D721Med (cell line): ENCODE results near the gene HFE.

ENCODE experiments used
- DNase-seq: peaks from one replicate; pipeline ENCODE4 v3.0.0; 2011; ENCODE audit warnings: low spot score; ENCODE audit not compliant: insufficient read length
- FAIRE-seq: peaks from 2 replicates; lab custom pipeline; 2011; peaks lifted over from hg19 to GRCh38; lab: Jason Lieb, UNC
- CTCF ChIP-seq: IDR thresholded peaks from 2 replicates; pipeline ENCODE4 v1.5.1; 2012; ENCODE audit warnings: mild to moderate bottlenecking, control low read depth; ENCODE audit not compliant: insufficient read depth; ENCODE audit errors: missing control alignments

The HFE gene

GRCh38 chr6:26122793-26123674 lies 35.8 kb downstream of the HFE start:
- TF ChIP-seq CTCF: no peak

DNA sequence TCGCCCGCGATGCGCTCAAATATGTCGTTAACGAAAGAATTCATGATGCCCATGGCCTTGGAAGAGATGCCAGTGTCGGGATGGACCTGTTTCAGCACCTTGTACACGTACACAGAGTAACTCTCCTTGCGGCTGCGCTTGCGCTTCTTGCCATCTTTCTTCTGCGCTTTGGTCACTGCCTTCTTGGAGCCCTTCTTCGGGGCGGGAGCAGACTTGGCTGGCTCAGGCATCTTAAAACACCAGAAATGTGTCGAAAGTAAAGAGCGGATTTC lies 36.4 kb downstream of the HFE start:
- no peak for TF ChIP-seq CTCF
- FAIRE-seq (no peak), DNase-seq (no peak)

More at GRCh38 chr6:26122793-26123674, 35.8 kb downstream of the HFE start:
- DNase-seq (peak; percentile 45), FAIRE-seq (peak; percentile 25)

GRCh38 chr6:26123947-26124780 lies 36.9 kb downstream of the HFE start:
- TF ChIP-seq CTCF: no peak
- DNase-seq: peak; percentile 61
- FAIRE-seq: peak; percentile 87

DNA sequence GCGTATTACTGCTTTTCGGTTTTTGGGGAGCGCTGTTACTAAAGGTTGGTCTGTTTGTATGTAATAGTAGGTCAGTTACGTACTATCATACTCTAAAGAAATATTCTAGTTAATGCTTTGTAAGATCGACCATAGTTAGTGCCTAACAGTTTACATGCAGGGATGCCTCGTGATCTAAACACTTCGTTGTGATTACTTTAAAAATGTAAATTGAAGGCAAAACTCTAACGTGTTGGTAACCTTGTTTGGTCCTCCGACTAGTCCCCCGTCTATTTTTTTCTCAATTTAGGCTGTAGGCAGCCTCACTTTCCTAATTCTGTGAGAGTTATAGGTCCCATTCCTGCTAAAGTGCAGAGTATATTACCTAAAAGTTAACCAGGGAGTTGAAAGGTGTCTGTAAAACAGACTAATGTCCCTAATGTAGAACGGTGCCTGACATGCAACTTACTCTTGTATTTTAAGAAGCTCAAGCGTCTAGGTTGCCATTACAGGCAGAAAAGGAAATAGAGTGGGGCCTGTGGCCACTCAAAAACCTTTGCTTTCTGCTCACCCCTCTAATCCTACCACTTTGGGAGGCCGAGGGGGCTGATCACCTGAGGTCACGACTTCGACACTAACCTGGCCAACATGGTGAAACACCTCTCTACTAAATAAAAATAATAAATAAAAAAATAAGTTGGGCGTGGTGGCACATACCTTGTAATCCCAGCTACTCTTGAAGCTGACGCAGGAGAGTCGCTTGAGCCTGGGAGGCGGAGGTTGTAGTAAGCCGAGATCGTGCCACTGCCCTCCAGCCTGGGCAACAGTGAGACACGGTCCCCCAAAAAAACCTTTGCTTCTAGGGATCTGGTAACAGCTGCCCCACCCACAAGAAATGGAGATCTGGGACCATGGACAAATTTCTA lies 37.8 kb downstream of the HFE start:
- TF ChIP-seq CTCF: no peak
- FAIRE-seq (no peak), DNase-seq (no peak)

DNA sequence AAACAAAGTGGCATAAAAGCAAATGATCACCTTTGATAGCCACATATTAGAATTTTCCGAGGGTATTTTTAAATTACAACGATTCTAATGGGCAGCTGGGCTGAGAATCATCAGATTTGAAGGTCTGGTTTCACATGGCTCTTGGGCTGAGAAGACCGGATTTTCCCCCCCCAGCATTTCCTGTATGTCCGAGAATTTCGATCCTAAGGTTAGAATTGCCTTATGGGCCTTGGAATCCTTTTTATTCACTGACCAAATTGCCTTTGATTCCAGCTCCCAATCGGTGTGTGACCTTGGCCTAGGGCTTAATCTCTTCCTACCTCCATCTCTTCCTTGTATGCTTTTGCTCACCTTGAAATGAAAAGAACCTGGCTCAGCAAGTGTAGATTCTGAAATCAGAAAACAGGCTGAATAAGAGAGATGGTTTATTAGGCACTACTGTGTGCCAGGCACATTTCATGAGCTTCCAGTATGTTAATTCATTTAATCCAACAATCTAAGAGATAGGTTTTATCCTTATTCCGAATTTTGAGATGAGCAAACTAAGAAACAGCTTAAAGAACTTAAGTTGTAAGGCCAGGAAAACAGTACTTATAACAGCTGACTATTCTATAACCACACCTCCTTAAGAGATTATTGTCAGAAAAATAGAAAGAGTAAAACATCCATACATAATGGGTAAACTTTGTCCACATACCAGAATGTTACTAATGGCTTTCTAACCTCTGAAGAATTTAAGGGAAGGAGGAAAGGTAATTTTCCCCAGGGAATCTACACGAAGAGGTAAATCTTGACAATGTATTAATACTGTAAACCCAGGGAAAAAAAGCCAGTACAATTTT lies 39.4 kb downstream of the HFE start:
- no peak for TF ChIP-seq CTCF
- no peak for DNase-seq

More for the DNA sequence above, 39.4 kb downstream of the HFE start:
- FAIRE-seq: no peak
